ENCODE results near the gene TNFRSF8.

GRCh38 chr1:12189328-12189682, 126.2 kb downstream of the TNFRSF8 start:
- TF ChIP-seq ZFX (CRISPR knock-in tag; IDR thresholded peaks at IDR 0.05) = no peak
- TF ChIP-seq KLF6 (CRISPR knock-in tag; IDR thresholded peaks at IDR 0.05; ENCODE audit: borderline replicate concordance) = no peak
